Measurements from ENCODE around the gene LYPD6.

GRCh38 chr2:149492923-149493322 lies 162.5 kb downstream of the LYPD6 start:
- TF ChIP-seq SP1 (IDR thresholded peaks at IDR 0.05) = no peak
- no peak for TF ChIP-seq ARNT (IDR thresholded peaks at IDR 0.05)
- no peak for TF ChIP-seq ELF4 (IDR thresholded peaks at IDR 0.05)

Data from HEK293T (cell line).